HG02588 (cell line): ENCODE results near the gene FAM131A.
"Not testable (repeated sequence)": the region's sequence is repeated elsewhere in the genome, so short reads cannot be mapped to it uniquely, and the experiment has no call there.

Source experiments
- ATAC-seq: cut with Tn5 transposase; IDR thresholded peaks from one replicate; pipeline ENCODE4 v1.9.1; 2021; ENCODE audit warnings: mild to moderate bottlenecking, moderate library complexity; ENCODE audit not compliant: unreplicated experiment

The FAM131A gene

GRCh38 chr3:184338511-184338945 is 1.1 kb downstream of the FAM131A start:
- ATAC-seq = no peak

GRCh38 chr3:184339001-184339400 is 1.6 kb downstream of the FAM131A start:
- no peak for ATAC-seq

- ATAC-seq = not testable (repeated sequence)
Observed at GRCh38 chr3:184339451-184340135, 2.2 kb downstream of the FAM131A start.

- no peak for ATAC-seq
Observed at GRCh38 chr3:184341925-184342324, 4.5 kb downstream of the FAM131A start.

- ATAC-seq = no peak
Observed at GRCh38 chr3:184343200-184343876, 5.9 kb downstream of the FAM131A start.

GRCh38 chr3:184344579-184345316 is 7.3 kb downstream of the FAM131A start:
- no peak for ATAC-seq

- no peak for ATAC-seq
Observed at GRCh38 chr3:184345317-184346144, 8.1 kb downstream of the FAM131A start.

- no peak for ATAC-seq
Observed at GRCh38 chr3:184346480-184347190, 9.2 kb downstream of the FAM131A start.

- no peak for ATAC-seq
Observed at GRCh38 chr3:184347321-184348056, 10.1 kb downstream of the FAM131A start.

GRCh38 chr3:184348057-184348382 is 10.6 kb downstream of the FAM131A start:
- ATAC-seq = no peak

GRCh38 chr3:184349563-184350470 is 12.4 kb downstream of the FAM131A start:
- no peak for ATAC-seq

GRCh38 chr3:184350618-184351017 is 13.2 kb downstream of the FAM131A start:
- ATAC-seq = no peak

- no peak for ATAC-seq
Observed at GRCh38 chr3:184351511-184352148, 14.2 kb downstream of the FAM131A start.

- no peak for ATAC-seq
Observed at GRCh38 chr3:184352149-184352785, 14.9 kb downstream of the FAM131A start.

- no peak for ATAC-seq
Observed at GRCh38 chr3:184352897-184353545, 15.6 kb downstream of the FAM131A start.

GRCh38 chr3:184353546-184353941 is 16.1 kb downstream of the FAM131A start:
- ATAC-seq = no peak

GRCh38 chr3:184354121-184354728 is 16.8 kb downstream of the FAM131A start:
- ATAC-seq = no peak
